ENCODE measurements around the gene MAPK10. TPM values are rescaled to one million over a fixed set of nuclear protein-coding genes. Genes with fewer than 3 reads are reported as not detected.

Gene MAPK10
- total RNA-seq, 1 experiment from 2014 or later, result 6.8 TPM

DNA sequence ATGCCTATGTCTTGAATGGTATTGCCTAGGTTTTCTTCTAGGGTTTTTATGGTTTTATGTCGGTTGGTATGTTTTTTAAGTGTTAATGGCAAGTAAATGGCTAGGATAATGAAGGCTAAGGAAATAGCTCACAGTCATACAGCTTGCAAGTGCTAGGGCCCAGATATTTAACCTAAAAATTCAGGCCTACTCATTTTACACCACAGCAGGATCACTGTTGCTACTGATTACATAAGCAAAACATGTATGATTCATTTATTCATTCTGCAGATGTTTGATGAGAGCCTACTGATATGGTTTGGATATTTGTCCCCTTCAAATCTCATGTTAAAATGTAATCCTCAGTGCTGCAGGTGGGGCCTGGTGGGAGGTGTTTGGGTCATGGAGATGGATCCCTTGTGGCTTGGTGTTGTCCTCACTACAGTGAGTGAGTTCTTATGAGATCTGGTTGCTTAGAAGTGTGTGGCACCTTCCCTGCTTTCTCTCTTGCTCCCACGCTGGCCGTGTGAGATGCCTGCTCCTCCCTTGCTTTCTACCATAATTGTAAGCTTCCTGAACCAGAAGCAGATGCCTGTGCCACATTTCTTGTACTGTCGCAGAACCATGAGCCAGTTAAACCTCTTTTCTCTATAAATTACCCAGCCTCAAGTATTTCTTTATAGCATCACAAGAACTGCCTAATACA, 175.5 kb downstream of the MAPK10 start:
- H3K36me3 ChIP-seq (ENCODE audit: insufficient read depth, low read length, poor library complexity, severe bottlenecking), result no peaks in the 10 kb centered on the region
- TF ChIP-seq, protein P1, sequence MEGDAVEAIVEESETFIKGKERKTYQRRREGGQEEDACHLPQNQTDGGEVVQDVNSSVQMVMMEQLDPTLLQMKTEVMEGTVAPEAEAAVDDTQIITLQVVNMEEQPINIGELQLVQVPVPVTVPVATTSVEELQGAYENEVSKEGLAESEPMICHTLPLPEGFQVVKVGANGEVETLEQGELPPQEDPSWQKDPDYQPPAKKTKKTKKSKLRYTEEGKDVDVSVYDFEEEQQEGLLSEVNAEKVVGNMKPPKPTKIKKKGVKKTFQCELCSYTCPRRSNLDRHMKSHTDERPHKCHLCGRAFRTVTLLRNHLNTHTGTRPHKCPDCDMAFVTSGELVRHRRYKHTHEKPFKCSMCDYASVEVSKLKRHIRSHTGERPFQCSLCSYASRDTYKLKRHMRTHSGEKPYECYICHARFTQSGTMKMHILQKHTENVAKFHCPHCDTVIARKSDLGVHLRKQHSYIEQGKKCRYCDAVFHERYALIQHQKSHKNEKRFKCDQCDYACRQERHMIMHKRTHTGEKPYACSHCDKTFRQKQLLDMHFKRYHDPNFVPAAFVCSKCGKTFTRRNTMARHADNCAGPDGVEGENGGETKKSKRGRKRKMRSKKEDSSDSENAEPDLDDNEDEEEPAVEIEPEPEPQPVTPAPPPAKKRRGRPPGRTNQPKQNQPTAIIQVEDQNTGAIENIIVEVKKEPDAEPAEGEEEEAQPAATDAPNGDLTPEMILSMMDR (conservative IDR thresholded peaks at IDR 0.05; ENCODE audit: low read depth, low read length), result no peak
- TF ChIP-seq EZH2 (IDR thresholded peaks at IDR 0.05; ENCODE audit: borderline replicate concordance, low read depth, low read length, poor library complexity, severe bottlenecking), result no peak
- H3K27me3 ChIP-seq (replicated peaks; ENCODE audit: insufficient read depth, low read depth, low read length, poor library complexity), result no peaks in the 10 kb centered on the region
- BruUV-seq (replicated peaks), result no TSS peak
- H3K9me3 ChIP-seq (ENCODE audit: low read depth, low read length, poor library complexity, severe bottlenecking), result peaks cover 5% of the 10 kb centered on the region
- no peak for DNase-seq (ENCODE audit: low spot score)
- H3K4me3 ChIP-seq (ENCODE audit: low read depth, low read length, poor library complexity, severe bottlenecking), result no peak overlapping the region
- no peak overlapping the region for H3K27ac ChIP-seq (ENCODE audit: low read depth, low read length, poor library complexity, severe bottlenecking)
- intact Hi-C loops (cut with micrococcal nuclease; ENCODE audit: unreplicated experiment), result no loop called here
- no peaks in the 10 kb centered on the region for H3K4me1 ChIP-seq (ENCODE audit: insufficient read depth, low read length, poor library complexity, severe bottlenecking)
- ChIA-PET CTCF (no interaction called here), POLR2A (ENCODE audit: low non-redundant PET) (no interaction called here)

DNA sequence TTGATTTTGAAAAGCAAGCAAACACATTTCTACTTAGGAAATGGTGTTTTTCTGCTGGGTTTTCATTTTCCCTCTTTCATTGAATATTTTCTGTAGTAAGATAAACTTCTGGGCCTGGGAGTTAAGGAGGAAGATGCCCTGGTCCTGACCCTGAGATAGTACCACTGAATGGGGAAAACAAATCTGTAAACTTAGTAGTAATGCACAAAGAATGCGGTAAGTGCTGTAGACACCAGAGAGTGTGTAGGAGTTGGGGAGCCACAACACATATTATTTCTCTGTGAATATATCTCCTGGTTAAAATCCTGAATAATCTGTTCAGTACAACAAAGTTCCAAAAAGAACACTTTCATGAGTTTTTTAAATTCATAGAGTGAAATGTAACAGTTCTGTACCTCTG, 178.3 kb downstream of the MAPK10 start:
- H3K9me3 ChIP-seq (ENCODE audit: low read depth, low read length, poor library complexity, severe bottlenecking), result peaks cover 7% of the 10 kb centered on the region
- no peak overlapping the region for H3K4me3 ChIP-seq (ENCODE audit: low read depth, low read length, poor library complexity, severe bottlenecking)
- ChIA-PET CTCF (no interaction called here), POLR2A (ENCODE audit: low non-redundant PET) (no interaction called here)
- H3K4me1 ChIP-seq (ENCODE audit: insufficient read depth, low read length, poor library complexity, severe bottlenecking), result no peaks in the 10 kb centered on the region
- no peak overlapping the region for H3K27ac ChIP-seq (ENCODE audit: low read depth, low read length, poor library complexity, severe bottlenecking)
- no peaks in the 10 kb centered on the region for H3K27me3 ChIP-seq (replicated peaks; ENCODE audit: insufficient read depth, low read depth, low read length, poor library complexity)
- no peak for TF ChIP-seq EZH2 (IDR thresholded peaks at IDR 0.05; ENCODE audit: borderline replicate concordance, low read depth, low read length, poor library complexity, severe bottlenecking)
- TF ChIP-seq, protein P1 (conservative IDR thresholded peaks at IDR 0.05; ENCODE audit: low read depth, low read length), result no peak
- intact Hi-C loops (cut with micrococcal nuclease; ENCODE audit: unreplicated experiment), result no loop called here
- no peaks in the 10 kb centered on the region for H3K36me3 ChIP-seq (ENCODE audit: insufficient read depth, low read length, poor library complexity, severe bottlenecking)
- no TSS peak for BruUV-seq (replicated peaks)
- no peak for DNase-seq (ENCODE audit: low spot score)

DNA sequence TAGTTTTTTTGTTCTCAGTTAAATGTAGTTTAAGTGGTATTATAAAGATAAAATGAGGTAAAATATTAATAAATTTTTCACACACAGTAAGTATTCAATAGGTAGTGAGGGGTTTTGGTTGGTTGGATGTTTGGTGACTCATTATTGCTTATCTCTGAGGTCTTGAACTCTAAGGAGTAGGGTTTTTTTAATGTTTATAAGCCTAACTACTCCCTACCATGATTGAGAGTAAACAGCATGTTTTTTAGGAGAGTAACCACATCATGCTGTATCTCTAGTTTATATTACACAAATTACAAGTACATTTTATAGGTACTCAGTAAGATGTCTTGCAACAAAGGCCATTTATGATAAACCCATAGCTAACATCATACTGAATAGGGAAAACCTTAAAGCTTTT, 181.6 kb downstream of the MAPK10 start:
- no TSS peak for BruUV-seq (replicated peaks)
- Histone ChIP-seq H3K27ac (ENCODE audit: low read depth, low read length, poor library complexity, severe bottlenecking) (no peak overlapping the region), H3K9me3 (ENCODE audit: low read depth, low read length, poor library complexity, severe bottlenecking) (peaks cover 7% of the 10 kb centered on the region), H3K27me3 (replicated peaks; ENCODE audit: insufficient read depth, low read depth, low read length, poor library complexity) (no peaks in the 10 kb centered on the region), H3K4me3 (ENCODE audit: low read depth, low read length, poor library complexity, severe bottlenecking) (no peak overlapping the region), H3K36me3 (ENCODE audit: insufficient read depth, low read length, poor library complexity, severe bottlenecking) (no peaks in the 10 kb centered on the region), H3K4me1 (ENCODE audit: insufficient read depth, low read length, poor library complexity, severe bottlenecking) (no peaks in the 10 kb centered on the region)
- DNase-seq (ENCODE audit: low spot score), result no peak
- intact Hi-C loops (cut with micrococcal nuclease; ENCODE audit: unreplicated experiment), result no loop called here
- TF ChIP-seq, protein P1 (conservative IDR thresholded peaks at IDR 0.05; ENCODE audit: low read depth, low read length), result no peak
- no peak for TF ChIP-seq EZH2 (IDR thresholded peaks at IDR 0.05; ENCODE audit: borderline replicate concordance, low read depth, low read length, poor library complexity, severe bottlenecking)
- CTCF ChIA-PET, result no interaction called here
- POLR2A ChIA-PET (ENCODE audit: low non-redundant PET), result no interaction called here
